Small intestine (tissue), 7 donors: ENCODE data around the gene ZNF783. TPM values are rescaled to one million over a fixed set of nuclear protein-coding genes. Genes with fewer than 3 reads are reported as not detected.
"Not testable (repeated sequence)": the region's sequence is repeated elsewhere in the genome, so short reads cannot be mapped to it uniquely, and the experiment has no call there.

Source experiments
- DNase-seq, 2 donors: peaks; one replicate each; pipeline versions ENCODE4 v3.0.0 to v3.0.0-alpha.2; 2013
- FAIRE-seq: peaks from 2 replicates; lab custom pipeline; 2012; peaks lifted over from hg19 to GRCh38; lab: Jason Lieb, UNC
- H3K27ac ChIP-seq, 3 donors: one replicate each; pipeline ENCODE4 v1.5.1; 2013; ENCODE audit warnings: low read length in 2 of 3, mild to moderate bottlenecking in 2 of 3, control low read depth in 1 of 3, inconsistent platforms in 1 of 3, low read depth in 1 of 3, moderate library complexity in 1 of 3
- H3K27me3 ChIP-seq, 3 donors: one replicate each; pipeline ENCODE4 v1.6.1; 2013; ENCODE audit warnings: low read length in 3 of 3, inconsistent platforms in 1 of 3; ENCODE audit not compliant: control insufficient read depth in 3 of 3, insufficient read depth in 3 of 3
- H3K36me3 ChIP-seq, 3 donors: one replicate each; pipeline ENCODE4 v1.6.1; 2013; ENCODE audit warnings: low read length in 3 of 3, inconsistent platforms in 1 of 3, low read depth in 1 of 3, mild to moderate bottlenecking in 1 of 3, moderate library complexity in 1 of 3; ENCODE audit not compliant: control insufficient read depth in 3 of 3, insufficient read depth in 2 of 3
- H3K4me1 ChIP-seq, 3 donors: one replicate each; pipeline ENCODE4 v1.6.1; 2013; ENCODE audit warnings: low read length in 2 of 3, inconsistent platforms in 1 of 3, low read depth in 1 of 3, mild to moderate bottlenecking in 1 of 3, moderate library complexity in 1 of 3; ENCODE audit not compliant: control insufficient read depth in 3 of 3, insufficient read depth in 2 of 3
- H3K4me3 ChIP-seq, 3 donors: one replicate each; pipeline ENCODE4 v1.5.1; 2013; ENCODE audit warnings: low read length in 3 of 3, control low read depth in 1 of 3, inconsistent platforms in 1 of 3, low read depth in 1 of 3, mild to moderate bottlenecking in 1 of 3, moderate library complexity in 1 of 3
- H3K9me3 ChIP-seq, 2 donors: one replicate each; pipeline ENCODE4 v1.6.1; 2013; ENCODE audit warnings: low read depth in 1 of 2, low read length in 1 of 2; ENCODE audit not compliant: control insufficient read depth in 2 of 2, insufficient read depth in 1 of 2
- WGBS, 3 donors: extraction: QIAGEN DNeasy Blood & Tissue Kit; methylation state at CpG; one replicate each; pipeline ENCODE4 v1.1.7; 2013; 5-methylcytosine and 5-hydroxymethylcytosine counted together
- polyA plus RNA-seq, 4 donors: library from polyadenylated mRNA; stranded (reverse) in 3 of 4; unstranded in 1 of 4; fragments of 200-250 nt in 3 of 4; fragments of 120-200 nt in 1 of 4; gene quantifications; one replicate each; pipeline versions ENCODE4 v1.2.1 to v1.2.3, GENCODE V29; 2013
- donor health status: healthy with polysubstance abuse.
- donor health status: control.
- donor health status: control.
- donor health status: Bipolar disorder and iron deficiency.
- donor health status: healthy.

The ZNF783 gene
- polyA plus RNA-seq, 4 donors: 3.2 to 9.8 (median 5.0) TPM

GRCh38 chr7:149256568-149256967 is 5.4 kb upstream of the ZNF783 start:
- 90 to 92% (median 91%) methylated on average over 4 of the region's 4 CpGs for WGBS, 3 donors
- H3K27me3 ChIP-seq: no peaks in the 10 kb centered on the region
- no peaks in the 10 kb centered on the region for H3K4me1 ChIP-seq
- no peak overlapping the region for H3K27ac ChIP-seq
- H3K36me3 ChIP-seq: peaks cover 14 to 35% (median 20%) of the 10 kb centered on the region in 3 donors
- FAIRE-seq (no peak), DNase-seq (no peak)
- no peaks in the 10 kb centered on the region for H3K9me3 ChIP-seq
- H3K4me3 ChIP-seq: no peak overlapping the region

GRCh38 chr7:149257146-149257545 is 4.8 kb upstream of the ZNF783 start:
- H3K36me3 ChIP-seq: peaks cover 13 to 31% (median 20%) of the 10 kb centered on the region in 3 donors
- no peaks in the 10 kb centered on the region for H3K4me1 ChIP-seq
- 87 to 100% (median 95%) methylated on average over 2 of the region's 2 CpGs for WGBS, 3 donors
- H3K9me3 ChIP-seq: no peaks in the 10 kb centered on the region
- FAIRE-seq (no peak), DNase-seq (no peak)
- no peaks in the 10 kb centered on the region for H3K27me3 ChIP-seq
- no peak overlapping the region for H3K4me3 ChIP-seq
- no peak overlapping the region for H3K27ac ChIP-seq

GRCh38 chr7:149261316-149261828 is 624 bp upstream of the ZNF783 start:
- H3K27me3 ChIP-seq: no peaks in the 10 kb centered on the region
- H3K4me3 ChIP-seq: peak overlapping the region in 2 of 3 donors; percentile 63 to 71
- H3K36me3 ChIP-seq: peaks cover 5 to 18% (median 6%) of the 10 kb centered on the region in 3 donors
- DNase-seq (peak in 1 of 2 donors; percentile 10), FAIRE-seq (no peak)
- H3K9me3 ChIP-seq: peaks cover 0 to 2% of the 10 kb centered on the region in 2 donors
- H3K27ac ChIP-seq: peak overlapping the region; percentile 69 to 97 (median 94)
- WGBS, 3 donors: 4 to 7% (median 5%) methylated on average over 16 of the region's 16 CpGs
- H3K4me1 ChIP-seq: peaks cover 0 to 4% (median 3%) of the 10 kb centered on the region in 3 donors

GRCh38 chr7:149266451-149266850 is 4.5 kb downstream of the ZNF783 start:
- WGBS, 3 donors: 94 to 97% (median 97%) methylated on average over 13 to 21 of the region's 21 CpGs
- FAIRE-seq (no peak), DNase-seq (no peak)
- H3K27me3 ChIP-seq: no peaks in the 10 kb centered on the region
- H3K36me3 ChIP-seq: peaks cover 11 to 31% (median 14%) of the 10 kb centered on the region in 3 donors
- peaks cover 0 to 2% of the 10 kb centered on the region in 2 donors for H3K9me3 ChIP-seq
- peaks cover 0 to 4% (median 3%) of the 10 kb centered on the region in 3 donors for H3K4me1 ChIP-seq
- no peak overlapping the region for H3K4me3 ChIP-seq
- H3K27ac ChIP-seq: no peak overlapping the region

- WGBS, 3 donors: 94 to 97% (median 97%) methylated on average over 8 of the region's 8 CpGs
Measured at GRCh38 chr7:149267733-149268132, 5.7 kb downstream of the ZNF783 start.

GRCh38 chr7:149274424-149274823 is 12.4 kb downstream of the ZNF783 start:
- WGBS, 3 donors: 98 to 99% (median 99%) methylated on average over 8 of the region's 8 CpGs

More at GRCh38 chr7:149267733-149268132, 5.7 kb downstream of the ZNF783 start:
- Histone ChIP-seq H3K4me1 (peaks cover 0 to under 1% (median 0%) of the 10 kb centered on the region in 3 donors), H3K27ac (no peak overlapping the region), H3K27me3 (no peaks in the 10 kb centered on the region), H3K4me3 (no peak overlapping the region), H3K9me3 (no peaks in the 10 kb centered on the region), H3K36me3 (peaks cover 14 to 31% (median 16%) of the 10 kb centered on the region in 3 donors)
- DNase-seq (no peak), FAIRE-seq (no peak)

GRCh38 chr7:149277871-149278270 is 15.9 kb downstream of the ZNF783 start:
- Histone ChIP-seq H3K27me3 (no peaks in the 10 kb centered on the region), H3K9me3 (peaks cover 0 to 2% of the 10 kb centered on the region in 2 donors), H3K36me3 (peaks cover 3 to 52% (median 4%) of the 10 kb centered on the region in 3 donors), H3K27ac (no peak overlapping the region), H3K4me1 (no peaks in the 10 kb centered on the region), H3K4me3 (no peak overlapping the region)
- no peak for FAIRE-seq
- DNase-seq: no peak
- 96 to 100% (median 97%) methylated on average over 9 of the region's 9 CpGs for WGBS, 3 donors

More at GRCh38 chr7:149274424-149274823, 12.4 kb downstream of the ZNF783 start:
- not testable (repeated sequence) for DNase-seq, FAIRE-seq, H3K27ac ChIP-seq, H3K4me3 ChIP-seq, H3K27me3 ChIP-seq, H3K9me3 ChIP-seq, H3K4me1 ChIP-seq
- H3K36me3 ChIP-seq: peaks cover 4 to 32% (median 8%) of the 10 kb centered on the region in 3 donors

GRCh38 chr7:149278396-149278795 is 16.4 kb downstream of the ZNF783 start:
- FAIRE-seq (no peak), DNase-seq (no peak)
- H3K27me3 ChIP-seq: no peaks in the 10 kb centered on the region
- no peak overlapping the region for H3K4me3 ChIP-seq
- 95 to 99% (median 97%) methylated on average over 11 of the region's 11 CpGs for WGBS, 3 donors
- H3K4me1 ChIP-seq: no peaks in the 10 kb centered on the region
- no peak overlapping the region for H3K27ac ChIP-seq
- H3K36me3 ChIP-seq: peaks cover 3 to 55% (median 4%) of the 10 kb centered on the region in 3 donors
- H3K9me3 ChIP-seq: peaks cover 0 to 2% of the 10 kb centered on the region in 2 donors
